Caco-2 (cell line): ENCODE data around the gene PEX5L. TPM values are rescaled to one million over a fixed set of nuclear protein-coding genes. Genes with fewer than 3 reads are reported as not detected.

ENCODE experiments used
- BruUV-seq: library from RNA; stranded (reverse); fragments of 400-500 nt; replicated peaks from 2 replicates; lab custom pipeline; 2021; lab: Mats Ljungman, UMichigan
- CTCF ChIA-PET: fragments of 300-600 bp; sonication (Branson Sonifier 250); formaldehyde crosslinking; loops from one replicate; lab custom pipeline; 2022; ENCODE audit warnings: antibody characterized with exemption; lab: Charles Lee
- POLR2A ChIA-PET: fragments of 300-600 bp; sonication (Branson Sonifier 250); formaldehyde crosslinking; loops from one replicate; lab custom pipeline; 2022; ENCODE audit warnings: antibody characterized with exemption; lab: Charles Lee
- DNase-seq, 2 experiments: peaks; one replicate each; pipeline versions ENCODE4 v3.0.0 to v3.0.0-alpha.2; 2020 to 2022
- H3K27me3 ChIP-seq: replicated peaks from 2 replicates; pipeline ENCODE4 v1.6.0; 2011; ENCODE audit warnings: low read length; ENCODE audit not compliant: control insufficient read depth, insufficient read depth
- H3K36me3 ChIP-seq: 2 replicates; pipeline ENCODE4 v1.5.1; 2011; ENCODE audit warnings: low read length; ENCODE audit not compliant: control insufficient read depth, insufficient read depth
- H3K4me1 ChIP-seq: fragments of 250-450 bp; sonication (Bioruptor Pico); 2 replicates; pipeline ENCODE4 v1.5.1; 2020; ENCODE audit warnings: mild to moderate bottlenecking
- H3K4me3 ChIP-seq: 2 replicates; pipeline ENCODE4 v1.5.1; 2011; ENCODE audit warnings: low read depth, mild to moderate bottlenecking, control low read depth, low read length
- H3K9me3 ChIP-seq: fragments of 250-450 bp; sonication (Bioruptor Pico); 2 replicates; pipeline ENCODE4 v1.5.1; 2020; ENCODE audit warnings: mild to moderate bottlenecking, moderate library complexity
- H3K27ac Mint-ChIP-seq: one replicate; pipeline ENCODE4 v1.8.0; 2022; ENCODE audit warnings: mixed read lengths; ENCODE audit not compliant: unreplicated experiment
- H3K27me3 Mint-ChIP-seq: one replicate; pipeline ENCODE4 v1.8.0; 2022; ENCODE audit warnings: mixed read lengths; ENCODE audit not compliant: insufficient read depth, unreplicated experiment
- H3K36me3 Mint-ChIP-seq: one replicate; pipeline ENCODE4 v1.8.0; 2022; ENCODE audit warnings: mild to moderate bottlenecking, mixed read lengths; ENCODE audit not compliant: insufficient read depth, unreplicated experiment
- H3K4me1 Mint-ChIP-seq: one replicate; pipeline ENCODE4 v1.8.0; 2022; ENCODE audit warnings: low read depth, mixed read lengths; ENCODE audit not compliant: unreplicated experiment
- H3K4me3 Mint-ChIP-seq: one replicate; pipeline ENCODE4 v1.8.0; 2022; ENCODE audit warnings: mild to moderate bottlenecking, moderate library complexity, mixed read lengths; ENCODE audit not compliant: unreplicated experiment
- H3K9me3 Mint-ChIP-seq: one replicate; pipeline ENCODE4 v1.8.0; 2022; ENCODE audit warnings: mixed read lengths; ENCODE audit not compliant: unreplicated experiment
- CTCF ChIP-seq, 2 experiments: fragments of 200-600 bp in 1 of 2; IDR thresholded peaks; 1 replicate in 1 of 2; 2 replicates in 1 of 2; pipeline versions ENCODE4 v1.5.1 to v1.8.0; 2011 to 2022; ENCODE audit warnings: antibody characterized with exemption in 1 of 2, control low read depth in 1 of 2, inconsistent platforms in 1 of 2, low read depth in 1 of 2, low read length in 1 of 2, mild to moderate bottlenecking in 1 of 2, moderate library complexity in 1 of 2; ENCODE audit not compliant: insufficient read depth in 1 of 2, severe bottlenecking in 1 of 2, unreplicated experiment in 1 of 2
- intact Hi-C: fragments of 100-400 bp; cut with micrococcal nuclease; formaldehyde crosslinking; loops from one replicate; pipeline ENCODE4 v1.10.0; 2022; ENCODE audit not compliant: unreplicated experiment
- total RNA-seq: library from RNA; stranded (reverse); gene quantifications from 2 replicates; pipeline ENCODE4 v1.2.3, GENCODE V29; 2022

Gene PEX5L
- total RNA-seq, 1 experiment from 2014 or later: not detected

DNA sequence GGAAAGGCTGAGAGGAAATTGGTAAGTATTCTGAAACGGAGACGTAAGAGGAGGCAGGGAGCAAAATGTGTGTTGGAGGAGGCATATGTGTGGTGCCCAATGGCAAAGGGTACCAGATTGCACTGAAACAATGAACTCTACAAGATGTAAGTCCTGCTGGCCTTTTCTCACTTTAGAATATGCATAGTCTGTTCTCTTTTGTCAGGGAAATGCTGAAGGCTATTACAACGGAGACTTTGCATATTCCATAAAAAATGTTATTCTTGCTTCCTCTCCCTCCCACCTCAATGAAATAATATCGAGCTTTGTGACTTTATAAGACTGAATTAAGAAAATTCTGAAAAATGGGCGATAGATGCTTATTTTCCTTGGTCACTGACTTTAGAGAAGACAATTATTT lies 85.9 kb downstream of the PEX5L start:
- BruUV-seq: no TSS peak
- no peak for DNase-seq
- H3K27ac Mint-ChIP-seq: no peak overlapping the region
- CTCF ChIA-PET: no interaction called here
- no peaks in the 10 kb centered on the region for H3K36me3 Mint-ChIP-seq
- TF ChIP-seq CTCF (IDR thresholded peaks at IDR 0.05; ENCODE audit: insufficient read depth in 1 of 2, low read depth in 1 of 2, low read length in 1 of 2, severe bottlenecking in 1 of 2, unreplicated experiment in 1 of 2): no peak
- H3K4me3 Mint-ChIP-seq: no peak overlapping the region
- intact Hi-C loops: no loop called here
- Histone ChIP-seq H3K9me3 (no peaks in the 10 kb centered on the region), H3K4me3 (no peak overlapping the region), H3K27me3 (no peaks in the 10 kb centered on the region; the same call in 1 of the 2 replicates), H3K36me3 (no peaks in the 10 kb centered on the region), H3K4me1 (no peaks in the 10 kb centered on the region)
- POLR2A ChIA-PET: no interaction called here
- no peaks in the 10 kb centered on the region for H3K4me1 Mint-ChIP-seq
- H3K27me3 Mint-ChIP-seq: peaks cover 11% of the 10 kb centered on the region
- no peaks in the 10 kb centered on the region for H3K9me3 Mint-ChIP-seq

- no peak overlapping the region for H3K4me3 ChIP-seq
- intact Hi-C loops: no loop called here
- H3K27me3 Mint-ChIP-seq: peaks cover 11% of the 10 kb centered on the region
- no peak overlapping the region for H3K4me3 Mint-ChIP-seq
- CTCF ChIA-PET: no interaction called here
- no peak overlapping the region for H3K27ac Mint-ChIP-seq
- DNase-seq: no peak
- H3K9me3 Mint-ChIP-seq: no peaks in the 10 kb centered on the region
- POLR2A ChIA-PET: no interaction called here
- H3K27me3 ChIP-seq: no peaks in the 10 kb centered on the region; the same call in 1 of the 2 replicates
- no peak for TF ChIP-seq CTCF (IDR thresholded peaks at IDR 0.05; ENCODE audit: insufficient read depth in 1 of 2, low read depth in 1 of 2, low read length in 1 of 2, severe bottlenecking in 1 of 2, unreplicated experiment in 1 of 2)
- BruUV-seq: no TSS peak
- H3K9me3 ChIP-seq: no peaks in the 10 kb centered on the region
- H3K36me3 ChIP-seq: no peaks in the 10 kb centered on the region
- no peaks in the 10 kb centered on the region for H3K36me3 Mint-ChIP-seq
- no peaks in the 10 kb centered on the region for H3K4me1 Mint-ChIP-seq
- H3K4me1 ChIP-seq: no peaks in the 10 kb centered on the region
Observed at GRCh38 chr3:179949869-179950268, 86.9 kb downstream of the PEX5L start.

DNA sequence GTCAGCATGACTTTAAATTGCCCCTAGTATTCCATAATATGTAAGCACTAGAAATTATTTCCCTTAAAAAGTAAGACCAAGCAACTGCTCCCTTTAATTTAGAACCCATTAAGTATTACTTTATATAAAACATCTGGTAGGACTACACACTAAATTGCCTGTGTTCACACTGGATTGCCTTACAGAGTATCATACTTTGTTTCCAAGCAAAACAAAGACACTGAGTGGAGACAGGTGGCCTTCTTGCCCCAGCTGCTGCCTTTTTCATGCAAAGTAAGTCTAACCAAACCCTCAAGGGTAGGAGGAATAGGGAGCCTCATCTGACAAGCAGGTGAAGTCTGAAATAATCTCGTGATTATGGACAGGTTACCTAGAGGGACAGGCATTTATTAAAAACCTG lies 87.3 kb downstream of the PEX5L start:
- Mint-ChIP-seq H3K27ac (no peak overlapping the region), H3K4me1 (no peaks in the 10 kb centered on the region), H3K4me3 (no peak overlapping the region), H3K9me3 (no peaks in the 10 kb centered on the region), H3K27me3 (peaks cover 11% of the 10 kb centered on the region), H3K36me3 (no peaks in the 10 kb centered on the region)
- no peak for TF ChIP-seq CTCF (IDR thresholded peaks at IDR 0.05; ENCODE audit: insufficient read depth in 1 of 2, low read depth in 1 of 2, low read length in 1 of 2, severe bottlenecking in 1 of 2, unreplicated experiment in 1 of 2)
- Histone ChIP-seq H3K4me3 (no peak overlapping the region), H3K4me1 (no peaks in the 10 kb centered on the region), H3K27me3 (no peaks in the 10 kb centered on the region; the same call in 1 of the 2 replicates), H3K36me3 (no peaks in the 10 kb centered on the region), H3K9me3 (no peaks in the 10 kb centered on the region)
- CTCF ChIA-PET: no interaction called here
- BruUV-seq: no TSS peak
- intact Hi-C loops: no loop called here
- POLR2A ChIA-PET: no interaction called here
- no peak for DNase-seq
